Stimulated activated naive CD8-positive, alpha-beta T cell treated with anti-CD3 and anti-CD28 coated beads, Interleukin-15, Interleukin-2, amounts not matched to agents 100 U/mL and 50 U/mL, for 24 hours (primary cell): ENCODE results near the gene USP53.
"Not testable (repeated sequence)": the region's sequence is repeated elsewhere in the genome, so short reads cannot be mapped to it uniquely, and the experiment has no call there.

ENCODE experiments used
- ATAC-seq: fragments of 150-1000 bp; cut with Tn5 transposase; one replicate; pipeline ENCODE4 v1.10.0; 2021
- DNase-seq: peaks from one replicate; pipeline ENCODE4 v3.0.0; 2021

USP53 gene

GRCh38 chr4:119321921-119322687, 109.6 kb downstream of the USP53 start, which contains the start of gene FABP2:
Gene FABP2 (minus strand): TSS chr4:119322138. CDS start chr4:119322102, 36 bp downstream.
- no peak for DNase-seq

GRCh38 chr4:119328695-119329094, 116.2 kb downstream of the USP53 start:
- DNase-seq (no peak), ATAC-seq (no peak)

More at GRCh38 chr4:119321921-119322687, 109.6 kb downstream of the USP53 start, which contains the start of gene FABP2:
- no peak for ATAC-seq

GRCh38 chr4:119329835-119330620, 117.5 kb downstream of the USP53 start:
- no peak for ATAC-seq
- no peak for DNase-seq

GRCh38 chr4:119336332-119336979, 123.9 kb downstream of the USP53 start:
- ATAC-seq, DNase-seq: not testable (repeated sequence)

- DNase-seq (no peak), ATAC-seq (no peak)
Observed at GRCh38 chr4:119337010-119337409, 124.5 kb downstream of the USP53 start.

- not testable (repeated sequence) for DNase-seq, ATAC-seq
Observed at GRCh38 chr4:119339895-119340294, 127.4 kb downstream of the USP53 start.

GRCh38 chr4:119343293-119343692, 130.8 kb downstream of the USP53 start:
- ATAC-seq, DNase-seq: not testable (repeated sequence)
